22Rv1 (cell line): Measurements from ENCODE around the gene FDX2.
"Not testable (repeated sequence)": the region's sequence is repeated elsewhere in the genome, so short reads cannot be mapped to it uniquely, and the experiment has no call there.

Experiments
- H3K27ac ChIP-seq: fragments of 450-650 bp; 2 replicates; pipeline ENCODE4 v1.5.1; 2017
- CTCF ChIP-seq: fragments of 450-650 bp; IDR thresholded peaks from 2 replicates; pipeline ENCODE4 v1.5.1; 2017; ENCODE audit warnings: mild to moderate bottlenecking
- ZFX ChIP-seq: fragments of 450-650 bp; IDR thresholded peaks from 2 replicates; pipeline ENCODE4 v1.6.1; 2017; ENCODE audit warnings: antibody characterized with exemption, borderline replicate concordance

The FDX2 gene

GRCh38 chr19:10284065-10284959 lies 31.5 kb downstream of the FDX2 start:
- TF ChIP-seq CTCF (no peak), ZFX (no peak)
- H3K27ac ChIP-seq = no peak overlapping the region

- TF ChIP-seq ZFX (no peak), CTCF (no peak)
- H3K27ac ChIP-seq = no peak overlapping the region
Observed at GRCh38 chr19:10283301-10284064, 32.3 kb downstream of the FDX2 start.

GRCh38 chr19:10282043-10282442 lies 33.8 kb downstream of the FDX2 start:
- H3K27ac ChIP-seq = not testable (repeated sequence)

- TF ChIP-seq ZFX = no peak
- no peak for TF ChIP-seq CTCF
- H3K27ac ChIP-seq = no peak overlapping the region
Observed at GRCh38 chr19:10279737-10280442, 35.9 kb downstream of the FDX2 start.

- TF ChIP-seq ZFX (no peak), CTCF (no peak)
- no peak overlapping the region for H3K27ac ChIP-seq
Observed at GRCh38 chr19:10278935-10279334, 36.9 kb downstream of the FDX2 start.

- TF ChIP-seq ZFX (no peak), CTCF (no peak)
- H3K27ac ChIP-seq = no peak overlapping the region
Observed at GRCh38 chr19:10277795-10278589, 37.8 kb downstream of the FDX2 start.

- H3K27ac ChIP-seq = no peak overlapping the region
- TF ChIP-seq CTCF (no peak), ZFX (no peak)
Observed at GRCh38 chr19:10274589-10274988, 41.2 kb downstream of the FDX2 start.
